PC-3 (cell line): ENCODE measurements around the gene CFAP99. TPM values are rescaled to one million over a fixed set of nuclear protein-coding genes. Genes with fewer than 3 reads are reported as not detected.

Experiments
- ATAC-seq: fragments of 200-7000 bp; cut with Tn5 transposase; 2 replicates; pipeline ENCODE4 v1.9.1; 2020; ENCODE audit warnings: mild to moderate bottlenecking, moderate library complexity
- BruUV-seq: library from RNA; stranded (reverse); fragments of 400-500 nt; replicated peaks from 2 replicates; lab custom pipeline; 2021; lab: Mats Ljungman, UMichigan
- CTCF ChIA-PET: fragments of 300-600 bp; sonication (Branson Sonifier 250); formaldehyde crosslinking; loops from one replicate; lab custom pipeline; 2022; ENCODE audit warnings: antibody characterized with exemption; lab: Charles Lee
- POLR2A ChIA-PET: fragments of 300-600 bp; sonication (Branson Sonifier 250); formaldehyde crosslinking; loops from one replicate; lab custom pipeline; 2022; ENCODE audit warnings: antibody characterized with exemption; ENCODE audit not compliant: unreplicated experiment; lab: Charles Lee
- DNase-seq: peaks from one replicate; pipeline ENCODE4 v3.0.0-alpha.2; 2015
- H2AFZ ChIP-seq: fragments of 300-600 bp; sonication (generic); 2 replicates; pipeline ENCODE4 v1.6.0; 2016; ENCODE audit warnings: antibody characterized with exemption, low read length
- H3F3A ChIP-seq: fragments of 300-600 bp; sonication (generic); one replicate; pipeline ENCODE4 v1.6.0; 2017; ENCODE audit warnings: antibody characterized with exemption, low read length, control low read depth, mild to moderate bottlenecking; ENCODE audit not compliant: unreplicated experiment
- H3K27ac ChIP-seq: fragments of 300-600 bp; sonication (generic); 2 replicates; pipeline ENCODE4 v1.5.1; 2016; ENCODE audit warnings: mild to moderate bottlenecking, low read length
- H3K27me3 ChIP-seq: fragments of 300-600 bp; sonication (generic); 2 replicates; pipeline ENCODE4 v1.6.1; 2016; ENCODE audit warnings: low read length, mixed read lengths
- H3K36me3 ChIP-seq: fragments of 300-600 bp; sonication (generic); 2 replicates; pipeline ENCODE4 v1.6.1; 2016; ENCODE audit warnings: low read depth, mixed run types, low read length, mixed read lengths
- H3K4me1 ChIP-seq: fragments of 300-600 bp; sonication (generic); 2 replicates; pipeline ENCODE4 v1.5.1; 2016; ENCODE audit warnings: low read length; ENCODE audit not compliant: insufficient read depth
- H3K4me2 ChIP-seq: fragments of 300-600 bp; sonication (generic); 2 replicates; pipeline ENCODE4 v1.6.0; 2016; ENCODE audit warnings: low read length
- H3K4me3 ChIP-seq: fragments of 300-600 bp; sonication (generic); 2 replicates; pipeline ENCODE4 v1.5.1; 2016; ENCODE audit warnings: mild to moderate bottlenecking, low read length, mixed read lengths
- H3K79me2 ChIP-seq: fragments of 300-600 bp; sonication (generic); 2 replicates; pipeline ENCODE4 v1.6.1; 2017; ENCODE audit warnings: low read length, mixed read lengths
- H3K9ac ChIP-seq: fragments of 300-600 bp; sonication (generic); 2 replicates; pipeline ENCODE4 v1.6.0; 2016; ENCODE audit warnings: mild to moderate bottlenecking, low read length
- H3K9me2 ChIP-seq: fragments of 300-600 bp; sonication (generic); replicated peaks from 2 replicates; pipeline ENCODE4 v1.6.1; 2016; ENCODE audit warnings: mixed run types, low read length, mixed read lengths
- H3K9me3 ChIP-seq: fragments of 300-600 bp; sonication (generic); 2 replicates; pipeline ENCODE4 v1.6.1; 2016; ENCODE audit warnings: low read length, mixed read lengths
- H4K20me1 ChIP-seq: fragments of 300-600 bp; sonication (generic); 2 replicates; pipeline ENCODE4 v1.6.1; 2016; ENCODE audit warnings: low read length, mixed read lengths
- CTCF ChIP-seq: fragments of 300-600 bp; sonication (generic); conservative IDR thresholded peaks from 2 replicates; pipeline ENCODE4 v1.5.1; 2017; ENCODE audit warnings: antibody characterized with exemption, low read depth, mild to moderate bottlenecking, low read length
- EZH2 ChIP-seq: fragments of 300-600 bp; sonication (generic); IDR thresholded peaks from one replicate; pipeline ENCODE4 v1.6.1; 2017; ENCODE audit warnings: antibody characterized with exemption, mild to moderate bottlenecking, low read length; ENCODE audit not compliant: unreplicated experiment
- EZH2phosphoT487 ChIP-seq: fragments of 300-600 bp; sonication (generic); IDR thresholded peaks from 2 replicates; pipeline ENCODE4 v1.6.1; 2018; ENCODE audit warnings: mild to moderate bottlenecking, antibody characterized with exemption, low read length, borderline replicate concordance
- intact Hi-C: fragments of 100-400 bp; cut with micrococcal nuclease; formaldehyde crosslinking; loops from 2 replicates; pipeline ENCODE4 v1.9.0; 2023
- total RNA-seq: library from RNA; depleted of rRNA; stranded (reverse); fragments of >200 nt; gene quantifications from 2 replicates; pipeline ENCODE4 v1.2.3, GENCODE V29; 2014

CFAP99 gene
- total RNA-seq, 1 experiment from 2014 or later = not detected

- H4K20me1 ChIP-seq = no peaks in the 10 kb centered on the region
- H3K4me1 ChIP-seq = peaks cover 34% of the 10 kb centered on the region
- H3K9ac ChIP-seq = no peak overlapping the region
- no peak overlapping the region for H3K4me3 ChIP-seq
- H2AFZ ChIP-seq = no peak overlapping the region
- no peaks in the 10 kb centered on the region for H3K36me3 ChIP-seq
- no peak overlapping the region for H3K27ac ChIP-seq
- no peak for TF ChIP-seq EZH2phosphoT487
- TF ChIP-seq CTCF = no peak
- no peak for TF ChIP-seq EZH2
- ATAC-seq = no peak
- no peaks in the 10 kb centered on the region for H3F3A ChIP-seq
- H3K9me2 ChIP-seq = no peaks in the 10 kb centered on the region
- H3K27me3 ChIP-seq = peaks cover 4% of the 10 kb centered on the region
- H3K9me3 ChIP-seq = no peaks in the 10 kb centered on the region
- no peak for DNase-seq
- ChIA-PET POLR2A (no interaction called here), CTCF (interaction anchor here (0.7 kb wide), 1 partner anchor 476 kb away, joined by 3 read pairs; no protein-coding TSS in a partner anchor)
- no TSS peak for BruUV-seq
- intact Hi-C loops = loop anchor here (5.0 to 10.0 kb wide), 2 partner anchors 49 to 154 kb away; partner anchors contain the start of genes MXD4 and RNF4
- no peak overlapping the region for H3K4me2 ChIP-seq
- peaks cover 12% of the 10 kb centered on the region for H3K79me2 ChIP-seq
Observed at GRCh38 chr4:2415881-2416563, 2.7 kb upstream of the CFAP99 start.

- H3K27me3 ChIP-seq = peaks cover 4% of the 10 kb centered on the region
- TF ChIP-seq CTCF = no peak
- no peak for TF ChIP-seq EZH2phosphoT487
- TF ChIP-seq EZH2 = no peak
- DNase-seq (no peak), ATAC-seq (no peak)
- POLR2A ChIA-PET = no interaction called here
- H3K4me3 ChIP-seq = peak overlapping the region; percentile 71
- CTCF ChIA-PET = no interaction called here
- H4K20me1 ChIP-seq = no peaks in the 10 kb centered on the region
- H3K9me3 ChIP-seq = no peaks in the 10 kb centered on the region
- BruUV-seq = no TSS peak
- H3K27ac ChIP-seq = no peak overlapping the region
- H3K9me2 ChIP-seq = no peaks in the 10 kb centered on the region
- peaks cover 28% of the 10 kb centered on the region for H3K4me1 ChIP-seq
- H3K9ac ChIP-seq = no peak overlapping the region
- intact Hi-C loops = loop anchor here (5.0 to 10.0 kb wide), 2 partner anchors 48 to 154 kb away; partner anchors contain the start of genes MXD4 and RNF4
- no peaks in the 10 kb centered on the region for H3K36me3 ChIP-seq
- H3K4me2 ChIP-seq = peak overlapping the region; percentile 75
- H3K79me2 ChIP-seq = peaks cover 6% of the 10 kb centered on the region
- H2AFZ ChIP-seq = no peak overlapping the region
- no peaks in the 10 kb centered on the region for H3F3A ChIP-seq
Observed at GRCh38 chr4:2416564-2417225, 2.1 kb upstream of the CFAP99 start.
